ENCODE measurements around the gene FCHSD2.

DNA sequence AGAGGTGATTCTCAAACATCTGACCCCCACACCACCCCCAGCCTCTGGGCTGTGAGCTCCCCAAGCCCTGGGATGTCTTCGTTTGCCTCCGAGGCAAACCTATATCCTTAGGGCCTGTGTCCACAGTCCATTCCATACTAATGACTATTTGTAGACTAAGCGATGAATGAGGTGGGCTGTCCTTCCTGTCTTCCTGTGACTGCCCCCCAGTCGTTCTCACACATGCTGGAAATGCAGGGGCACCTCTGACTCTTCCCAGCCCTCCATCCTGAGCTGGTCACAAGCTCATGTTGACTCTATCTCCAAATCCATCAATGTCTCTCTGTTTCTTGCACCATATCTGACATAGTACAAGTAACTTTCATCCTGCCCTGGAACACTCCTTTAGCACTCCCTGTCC lies 323.1 kb downstream of the FCHSD2 start:
- TF ChIP-seq, protein P1, sequence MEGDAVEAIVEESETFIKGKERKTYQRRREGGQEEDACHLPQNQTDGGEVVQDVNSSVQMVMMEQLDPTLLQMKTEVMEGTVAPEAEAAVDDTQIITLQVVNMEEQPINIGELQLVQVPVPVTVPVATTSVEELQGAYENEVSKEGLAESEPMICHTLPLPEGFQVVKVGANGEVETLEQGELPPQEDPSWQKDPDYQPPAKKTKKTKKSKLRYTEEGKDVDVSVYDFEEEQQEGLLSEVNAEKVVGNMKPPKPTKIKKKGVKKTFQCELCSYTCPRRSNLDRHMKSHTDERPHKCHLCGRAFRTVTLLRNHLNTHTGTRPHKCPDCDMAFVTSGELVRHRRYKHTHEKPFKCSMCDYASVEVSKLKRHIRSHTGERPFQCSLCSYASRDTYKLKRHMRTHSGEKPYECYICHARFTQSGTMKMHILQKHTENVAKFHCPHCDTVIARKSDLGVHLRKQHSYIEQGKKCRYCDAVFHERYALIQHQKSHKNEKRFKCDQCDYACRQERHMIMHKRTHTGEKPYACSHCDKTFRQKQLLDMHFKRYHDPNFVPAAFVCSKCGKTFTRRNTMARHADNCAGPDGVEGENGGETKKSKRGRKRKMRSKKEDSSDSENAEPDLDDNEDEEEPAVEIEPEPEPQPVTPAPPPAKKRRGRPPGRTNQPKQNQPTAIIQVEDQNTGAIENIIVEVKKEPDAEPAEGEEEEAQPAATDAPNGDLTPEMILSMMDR (IDR thresholded peaks at IDR 0.05) = no peak
- TF ChIP-seq POLR2A (IDR thresholded peaks at IDR 0.05; ENCODE audit: low read depth) = no peak
